HL-60 (cell line): ENCODE data around the gene HHATL.
"Not testable (repeated sequence)": the region's sequence is repeated elsewhere in the genome, so short reads cannot be mapped to it uniquely, and the experiment has no call there.

ENCODE experiments used
- DNase-seq, 2 experiments: peaks; one replicate each; pipeline ENCODE4 v3.0.0-alpha.2; 2010 to 2020; ENCODE audit warnings: low read depth in 1 of 2, low spot score in 1 of 2
- H3K27ac ChIP-seq: fragments of 250-450 bp; sonication (Bioruptor Pico); replicated peaks from 2 replicates; pipeline ENCODE4 v1.5.1; 2020; ENCODE audit warnings: mild to moderate bottlenecking, moderate library complexity
- H3K27me3 ChIP-seq: fragments of 250-450 bp; sonication (Bioruptor Pico); 2 replicates; pipeline ENCODE4 v1.5.1; 2021; ENCODE audit warnings: mild to moderate bottlenecking, moderate library complexity; ENCODE audit not compliant: insufficient read depth, poor library complexity, severe bottlenecking
- H3K4me3 ChIP-seq: replicated peaks from 2 replicates; pipeline ENCODE4 v1.5.1; 2011; ENCODE audit warnings: mild to moderate bottlenecking, control low read depth, low read length; ENCODE audit not compliant: insufficient read depth
- GABPA ChIP-seq: IDR thresholded peaks from 2 replicates; pipeline ENCODE4 v1.6.1; 2012; ENCODE audit warnings: low read depth
- POLR2AphosphoS5 ChIP-seq: IDR thresholded peaks from 2 replicates; pipeline ENCODE4 v1.6.1; 2012; ENCODE audit warnings: low read depth
- SPI1 ChIP-seq: IDR thresholded peaks from 2 replicates; pipeline ENCODE4 v1.6.1; 2012; ENCODE audit warnings: low read depth, mild to moderate bottlenecking, borderline replicate concordance
- TF ChIP-seq, protein P1 (sequence below): IDR thresholded peaks from one replicate; pipeline ENCODE4 v1.5.1; 2011; ENCODE audit warnings: low read length, control low read depth, inconsistent platforms; ENCODE audit not compliant: insufficient read depth
- TF ChIP-seq, protein P2 (sequence below): IDR thresholded peaks from 2 replicates; pipeline ENCODE4 v1.6.1; 2012; ENCODE audit warnings: low read depth; ENCODE audit not compliant: insufficient replicate concordance

Gene HHATL

DNA sequence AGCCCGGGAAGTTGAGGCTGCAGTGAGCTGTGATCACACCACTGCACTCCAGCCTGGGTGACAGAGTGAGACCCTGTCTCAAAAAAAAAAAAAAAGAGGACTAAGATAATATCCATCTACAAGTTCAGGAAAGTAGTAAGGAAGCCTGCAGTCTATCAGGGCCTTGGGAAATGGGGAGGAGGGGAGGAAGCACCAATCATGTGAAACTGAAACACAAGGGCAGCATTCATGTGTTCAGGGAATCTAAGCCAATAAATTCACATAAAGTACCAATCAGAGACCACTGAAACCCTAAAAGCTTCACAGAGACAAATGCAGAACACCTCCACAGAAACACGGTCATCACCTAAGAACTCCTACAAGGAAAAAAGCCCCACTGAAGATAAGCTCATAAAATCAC lies 22.9 kb upstream of the HHATL start:
- no peak for DNase-seq
- Histone ChIP-seq H3K27me3 (no peaks in the 10 kb centered on the region), H3K4me3 (no peak overlapping the region), H3K27ac (no peak overlapping the region)
- TF ChIP-seq SPI1 (no peak), GABPA (no peak), POLR2AphosphoS5 (no peak)
- TF ChIP-seq, protein P1, sequence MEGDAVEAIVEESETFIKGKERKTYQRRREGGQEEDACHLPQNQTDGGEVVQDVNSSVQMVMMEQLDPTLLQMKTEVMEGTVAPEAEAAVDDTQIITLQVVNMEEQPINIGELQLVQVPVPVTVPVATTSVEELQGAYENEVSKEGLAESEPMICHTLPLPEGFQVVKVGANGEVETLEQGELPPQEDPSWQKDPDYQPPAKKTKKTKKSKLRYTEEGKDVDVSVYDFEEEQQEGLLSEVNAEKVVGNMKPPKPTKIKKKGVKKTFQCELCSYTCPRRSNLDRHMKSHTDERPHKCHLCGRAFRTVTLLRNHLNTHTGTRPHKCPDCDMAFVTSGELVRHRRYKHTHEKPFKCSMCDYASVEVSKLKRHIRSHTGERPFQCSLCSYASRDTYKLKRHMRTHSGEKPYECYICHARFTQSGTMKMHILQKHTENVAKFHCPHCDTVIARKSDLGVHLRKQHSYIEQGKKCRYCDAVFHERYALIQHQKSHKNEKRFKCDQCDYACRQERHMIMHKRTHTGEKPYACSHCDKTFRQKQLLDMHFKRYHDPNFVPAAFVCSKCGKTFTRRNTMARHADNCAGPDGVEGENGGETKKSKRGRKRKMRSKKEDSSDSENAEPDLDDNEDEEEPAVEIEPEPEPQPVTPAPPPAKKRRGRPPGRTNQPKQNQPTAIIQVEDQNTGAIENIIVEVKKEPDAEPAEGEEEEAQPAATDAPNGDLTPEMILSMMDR: no peak
- TF ChIP-seq, protein P2, sequence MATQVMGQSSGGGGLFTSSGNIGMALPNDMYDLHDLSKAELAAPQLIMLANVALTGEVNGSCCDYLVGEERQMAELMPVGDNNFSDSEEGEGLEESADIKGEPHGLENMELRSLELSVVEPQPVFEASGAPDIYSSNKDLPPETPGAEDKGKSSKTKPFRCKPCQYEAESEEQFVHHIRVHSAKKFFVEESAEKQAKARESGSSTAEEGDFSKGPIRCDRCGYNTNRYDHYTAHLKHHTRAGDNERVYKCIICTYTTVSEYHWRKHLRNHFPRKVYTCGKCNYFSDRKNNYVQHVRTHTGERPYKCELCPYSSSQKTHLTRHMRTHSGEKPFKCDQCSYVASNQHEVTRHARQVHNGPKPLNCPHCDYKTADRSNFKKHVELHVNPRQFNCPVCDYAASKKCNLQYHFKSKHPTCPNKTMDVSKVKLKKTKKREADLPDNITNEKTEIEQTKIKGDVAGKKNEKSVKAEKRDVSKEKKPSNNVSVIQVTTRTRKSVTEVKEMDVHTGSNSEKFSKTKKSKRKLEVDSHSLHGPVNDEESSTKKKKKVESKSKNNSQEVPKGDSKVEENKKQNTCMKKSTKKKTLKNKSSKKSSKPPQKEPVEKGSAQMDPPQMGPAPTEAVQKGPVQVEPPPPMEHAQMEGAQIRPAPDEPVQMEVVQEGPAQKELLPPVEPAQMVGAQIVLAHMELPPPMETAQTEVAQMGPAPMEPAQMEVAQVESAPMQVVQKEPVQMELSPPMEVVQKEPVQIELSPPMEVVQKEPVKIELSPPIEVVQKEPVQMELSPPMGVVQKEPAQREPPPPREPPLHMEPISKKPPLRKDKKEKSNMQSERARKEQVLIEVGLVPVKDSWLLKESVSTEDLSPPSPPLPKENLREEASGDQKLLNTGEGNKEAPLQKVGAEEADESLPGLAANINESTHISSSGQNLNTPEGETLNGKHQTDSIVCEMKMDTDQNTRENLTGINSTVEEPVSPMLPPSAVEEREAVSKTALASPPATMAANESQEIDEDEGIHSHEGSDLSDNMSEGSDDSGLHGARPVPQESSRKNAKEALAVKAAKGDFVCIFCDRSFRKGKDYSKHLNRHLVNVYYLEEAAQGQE: no peak

DNA sequence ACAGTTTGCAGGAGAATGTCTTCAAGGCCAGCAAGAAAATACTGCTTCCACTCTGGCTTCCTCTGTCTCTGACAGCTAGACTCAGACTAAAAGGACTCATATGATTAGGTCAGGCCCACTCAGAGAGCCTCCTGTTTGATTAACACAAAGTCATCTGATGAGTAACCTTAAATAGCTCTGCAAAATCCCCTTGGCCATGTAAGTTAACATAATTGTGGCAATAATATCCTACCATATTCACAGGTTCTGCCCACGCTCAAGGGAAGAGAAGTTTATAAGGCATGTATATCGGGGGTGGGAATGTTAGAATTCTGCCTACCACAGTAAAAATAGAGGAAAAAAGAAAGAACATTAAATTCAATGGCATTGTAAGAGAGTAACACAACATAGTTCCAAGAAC lies 20.6 kb upstream of the HHATL start:
- DNase-seq: no peak
- no peak overlapping the region for H3K27ac ChIP-seq
- H3K27me3 ChIP-seq: no peaks in the 10 kb centered on the region

DNA sequence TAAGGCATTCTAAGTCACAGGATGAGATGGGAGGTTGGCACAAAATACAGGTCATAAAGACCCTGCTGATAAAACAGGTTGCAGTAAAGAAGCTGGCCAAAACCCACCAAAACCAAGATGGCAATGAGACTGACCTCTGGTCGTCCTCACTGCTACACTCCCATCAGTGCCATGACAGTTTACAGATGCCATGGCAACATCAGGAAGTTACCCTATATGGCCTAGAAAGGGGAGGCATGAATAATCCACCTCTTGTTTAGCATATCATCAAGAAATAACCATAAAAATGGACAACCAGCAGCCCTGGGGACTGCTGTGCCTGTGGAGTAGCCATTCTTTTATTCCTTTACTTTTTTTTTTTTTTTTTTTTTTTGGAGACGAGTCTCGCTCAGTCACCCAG lies 19.8 kb upstream of the HHATL start:
- H3K27ac ChIP-seq, H3K27me3 ChIP-seq, H3K4me3 ChIP-seq, DNase-seq: not testable (repeated sequence)

More for the DNA sequence above, 20.6 kb upstream of the HHATL start:
- H3K4me3 ChIP-seq: no peak overlapping the region
- TF ChIP-seq SPI1 (no peak), GABPA (no peak), POLR2AphosphoS5 (no peak)
- TF ChIP-seq, protein P1: no peak
- TF ChIP-seq, protein P2: no peak

DNA sequence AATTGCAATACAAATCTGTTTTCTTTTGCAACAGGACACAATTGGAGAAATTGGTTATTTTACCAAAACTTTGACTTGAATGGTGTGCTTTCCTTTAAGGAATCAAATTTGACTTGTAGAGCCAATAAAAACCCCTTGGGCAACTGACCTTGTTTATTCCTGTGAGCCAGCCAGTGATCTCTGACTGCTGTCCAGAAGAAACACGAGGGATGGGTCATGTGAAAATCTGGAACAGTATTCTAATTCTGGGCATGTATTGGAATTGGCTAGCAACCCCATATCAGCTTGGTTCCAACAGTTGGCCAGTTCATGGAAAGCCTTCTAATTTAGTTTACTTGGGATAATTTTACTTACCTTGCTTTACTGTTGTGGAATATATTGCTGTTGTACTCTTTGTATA lies 19.1 kb upstream of the HHATL start:
- no peak for DNase-seq
- Histone ChIP-seq H3K4me3 (no peak overlapping the region), H3K27ac (no peak overlapping the region), H3K27me3 (no peaks in the 10 kb centered on the region)
- TF ChIP-seq, protein P2: no peak
- no peak for TF ChIP-seq GABPA
- no peak for TF ChIP-seq POLR2AphosphoS5
- TF ChIP-seq, protein P1: no peak
- TF ChIP-seq SPI1: no peak
